Subcutaneous adipose tissue (tissue), 4 donors: ENCODE data around the gene UTP18. TPM values are rescaled to one million over a fixed set of nuclear protein-coding genes. Genes with fewer than 3 reads are reported as not detected.

ENCODE experiments used
- CTCF ChIP-seq: fragments of 450-650 bp; IDR thresholded peaks from one replicate; pipeline ENCODE4 v1.5.1; 2016; ENCODE audit warnings: low read depth, mild to moderate bottlenecking, control low read depth, antibody characterized with exemption, moderate library complexity
- total RNA-seq, 4 donors: library from RNA; depleted of rRNA; stranded (reverse); fragments of >200 nt; gene quantifications; one replicate each; pipeline ENCODE4 v1.1.0, GENCODE V29; 2016

Gene UTP18
- total RNA-seq, 4 donors from 2014 or later, result 32.1 to 38.1 (median 35.1) TPM

- TF ChIP-seq CTCF, result no peak
Observed at GRCh38 chr17:51259564-51260236, 646 bp upstream of the UTP18 start, which contains the start of gene MBTD1. Gene MBTD1 (minus strand): TSS chr17:51260049. CDS start chr17:51225161, 34,888 bp downstream.

DNA sequence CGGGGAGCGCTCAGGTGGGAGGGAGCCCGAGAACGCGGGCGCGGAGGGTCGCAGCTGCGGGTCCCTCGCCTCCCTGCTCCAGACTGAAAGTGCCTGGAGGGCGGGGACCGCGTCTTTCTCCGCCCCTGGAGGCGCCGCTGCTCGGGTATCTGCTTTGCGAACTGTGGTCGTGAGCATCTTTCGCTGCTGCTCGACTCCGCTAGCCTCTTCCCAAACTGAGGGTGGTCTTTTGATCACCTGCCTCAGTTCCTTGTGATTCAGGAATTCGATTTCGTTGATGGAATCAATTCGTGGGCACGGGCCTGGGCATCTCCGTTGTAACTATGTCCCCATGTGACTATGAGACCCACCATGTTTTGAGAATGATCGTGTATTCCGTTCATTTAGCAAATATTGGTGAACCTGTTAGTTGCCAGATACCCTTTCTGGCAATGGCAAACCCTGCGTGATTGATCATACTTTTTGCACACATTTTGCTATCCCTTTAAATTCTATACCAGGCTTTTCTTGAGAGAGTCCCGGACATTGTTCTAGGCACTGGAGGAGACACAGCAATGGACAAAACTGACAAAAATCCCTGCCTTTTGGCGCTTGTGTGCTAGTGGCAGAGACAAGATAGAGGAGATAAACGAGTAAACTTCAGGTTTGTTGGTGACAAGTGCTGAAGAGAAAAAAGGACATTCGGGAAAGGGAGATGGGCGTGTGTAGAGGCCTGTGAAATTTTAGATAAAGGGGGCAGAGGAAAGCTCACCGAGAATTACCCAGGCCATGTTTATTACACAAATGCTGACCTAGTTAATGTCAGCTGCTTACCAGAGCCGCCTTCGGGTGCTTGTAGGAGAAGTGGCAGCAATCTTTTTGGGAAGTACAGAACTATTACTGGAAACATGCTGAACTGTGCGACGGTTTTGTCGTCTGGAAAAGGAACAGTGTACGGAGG lies 948 bp downstream of the UTP18 start:
- TF ChIP-seq CTCF, result no peak

GRCh38 chr17:51263006-51263405 lies 2.7 kb downstream of the UTP18 start:
- no peak for TF ChIP-seq CTCF

- no peak for TF ChIP-seq CTCF
Observed at GRCh38 chr17:51269991-51270390, 9.6 kb downstream of the UTP18 start.

DNA sequence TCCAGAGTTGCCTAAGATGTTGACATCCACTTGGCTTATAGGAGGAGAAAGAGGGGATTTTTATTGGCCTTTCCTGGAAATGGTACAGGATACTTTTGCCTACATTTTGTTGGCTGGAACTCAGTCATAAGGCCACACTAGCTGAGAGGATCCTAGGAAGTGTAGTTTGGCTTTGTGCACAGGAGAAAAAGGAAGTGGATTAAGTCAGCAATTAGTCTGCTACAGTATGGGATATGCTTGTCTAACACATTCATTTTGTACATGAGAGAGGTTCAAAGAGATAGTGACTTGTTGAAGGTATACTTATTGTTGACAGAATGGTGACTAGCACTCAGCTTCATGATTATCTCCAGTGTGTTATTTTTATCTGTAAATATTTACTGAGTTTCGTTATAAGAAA lies 10.3 kb downstream of the UTP18 start:
- TF ChIP-seq CTCF, result no peak

GRCh38 chr17:51272812-51273211 lies 12.5 kb downstream of the UTP18 start:
- no peak for TF ChIP-seq CTCF

DNA sequence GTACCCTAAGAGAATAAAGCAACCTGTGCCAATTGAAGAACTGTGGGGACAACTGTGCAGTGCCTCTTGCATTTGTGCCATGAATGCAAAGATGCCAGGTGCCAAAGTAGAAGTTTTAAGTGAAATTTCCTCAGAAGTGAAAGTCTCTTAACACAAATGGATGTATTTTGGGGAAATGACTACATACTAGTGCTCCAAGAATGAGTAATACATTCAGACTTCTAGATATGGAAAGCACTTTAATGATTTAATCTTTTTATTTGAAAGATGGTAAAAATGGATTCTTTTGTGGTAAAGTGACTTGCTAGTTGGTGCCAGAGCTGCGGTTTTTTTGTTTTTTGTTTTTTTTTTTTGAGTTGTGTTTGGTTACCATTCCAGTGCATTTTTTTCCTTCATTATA lies 15.0 kb downstream of the UTP18 start:
- TF ChIP-seq CTCF, result no peak
